GM12891 (cell line): Measurements from ENCODE around the gene AGBL1.

Experiments used
- PAX5 ChIP-seq: IDR thresholded peaks from 2 replicates; pipeline ENCODE4 v1.6.1; 2011; ENCODE audit warnings: low read length, moderate library complexity, mild to moderate bottlenecking; ENCODE audit not compliant: insufficient read depth, severe bottlenecking
- POLR2A ChIP-seq: IDR thresholded peaks from 2 replicates; pipeline ENCODE4 v1.6.1; 2011; ENCODE audit warnings: low read depth, low read length, control low read depth
- POLR2AphosphoS5 ChIP-seq: IDR thresholded peaks from 2 replicates; pipeline ENCODE4 v1.6.1; 2011; ENCODE audit warnings: low read depth, low read length, control low read depth
- POU2F2 ChIP-seq: IDR thresholded peaks from 2 replicates; pipeline ENCODE4 v1.6.1; 2011; ENCODE audit warnings: low read depth, mild to moderate bottlenecking, control low read depth, low read length, moderate library complexity
- SPI1 ChIP-seq: IDR thresholded peaks from 2 replicates; pipeline ENCODE4 v1.6.1; 2011; ENCODE audit warnings: low read depth, low read length, control low read depth
- TAF1 ChIP-seq: IDR thresholded peaks from 2 replicates; pipeline ENCODE4 v1.6.1; 2011; ENCODE audit warnings: low read depth, low read length, control low read depth

- TF ChIP-seq TAF1: no peak
- no peak for TF ChIP-seq POLR2AphosphoS5
- TF ChIP-seq POLR2A: no peak
- TF ChIP-seq SPI1: no peak
- no peak for TF ChIP-seq PAX5
- no peak for TF ChIP-seq POU2F2
Observed at GRCh38 chr15:86935841-86936240, 856.2 kb downstream of the AGBL1 start.
